Measurements from ENCODE around the gene TGFBR1.

DNA sequence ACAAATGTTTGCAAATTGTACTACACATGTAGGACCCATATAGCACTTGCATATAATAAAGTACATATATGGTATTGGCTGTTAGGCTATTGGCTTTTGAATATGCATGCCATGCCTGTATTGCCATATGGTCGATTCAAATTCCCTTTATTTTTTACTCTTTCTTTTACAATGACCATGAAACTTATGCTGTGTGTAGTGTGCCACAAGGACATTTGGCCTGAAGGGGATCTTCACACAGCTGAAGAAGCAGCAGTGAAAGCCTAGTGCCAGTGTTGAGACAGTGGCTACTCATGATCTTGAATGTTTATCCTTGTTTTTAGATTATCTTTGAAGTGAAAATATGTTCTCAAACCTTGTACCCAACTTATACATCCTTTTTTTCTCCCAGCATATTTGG, 20.5 kb downstream of the TGFBR1 start:
- TF ChIP-seq, protein P1, sequence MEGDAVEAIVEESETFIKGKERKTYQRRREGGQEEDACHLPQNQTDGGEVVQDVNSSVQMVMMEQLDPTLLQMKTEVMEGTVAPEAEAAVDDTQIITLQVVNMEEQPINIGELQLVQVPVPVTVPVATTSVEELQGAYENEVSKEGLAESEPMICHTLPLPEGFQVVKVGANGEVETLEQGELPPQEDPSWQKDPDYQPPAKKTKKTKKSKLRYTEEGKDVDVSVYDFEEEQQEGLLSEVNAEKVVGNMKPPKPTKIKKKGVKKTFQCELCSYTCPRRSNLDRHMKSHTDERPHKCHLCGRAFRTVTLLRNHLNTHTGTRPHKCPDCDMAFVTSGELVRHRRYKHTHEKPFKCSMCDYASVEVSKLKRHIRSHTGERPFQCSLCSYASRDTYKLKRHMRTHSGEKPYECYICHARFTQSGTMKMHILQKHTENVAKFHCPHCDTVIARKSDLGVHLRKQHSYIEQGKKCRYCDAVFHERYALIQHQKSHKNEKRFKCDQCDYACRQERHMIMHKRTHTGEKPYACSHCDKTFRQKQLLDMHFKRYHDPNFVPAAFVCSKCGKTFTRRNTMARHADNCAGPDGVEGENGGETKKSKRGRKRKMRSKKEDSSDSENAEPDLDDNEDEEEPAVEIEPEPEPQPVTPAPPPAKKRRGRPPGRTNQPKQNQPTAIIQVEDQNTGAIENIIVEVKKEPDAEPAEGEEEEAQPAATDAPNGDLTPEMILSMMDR (IDR thresholded peaks at IDR 0.05): no peak
- no peak for TF ChIP-seq EZH2 (IDR thresholded peaks at IDR 0.05)
